Measurements from ENCODE around the gene ATP5PD.
"Not testable (repeated sequence)": the region's sequence is repeated elsewhere in the genome, so short reads cannot be mapped to it uniquely, and the experiment has no call there.

The ATP5PD gene

GRCh38 chr17:75051941-75052340 lies 5.2 kb upstream of the ATP5PD start:
- TF ChIP-seq, protein P1, sequence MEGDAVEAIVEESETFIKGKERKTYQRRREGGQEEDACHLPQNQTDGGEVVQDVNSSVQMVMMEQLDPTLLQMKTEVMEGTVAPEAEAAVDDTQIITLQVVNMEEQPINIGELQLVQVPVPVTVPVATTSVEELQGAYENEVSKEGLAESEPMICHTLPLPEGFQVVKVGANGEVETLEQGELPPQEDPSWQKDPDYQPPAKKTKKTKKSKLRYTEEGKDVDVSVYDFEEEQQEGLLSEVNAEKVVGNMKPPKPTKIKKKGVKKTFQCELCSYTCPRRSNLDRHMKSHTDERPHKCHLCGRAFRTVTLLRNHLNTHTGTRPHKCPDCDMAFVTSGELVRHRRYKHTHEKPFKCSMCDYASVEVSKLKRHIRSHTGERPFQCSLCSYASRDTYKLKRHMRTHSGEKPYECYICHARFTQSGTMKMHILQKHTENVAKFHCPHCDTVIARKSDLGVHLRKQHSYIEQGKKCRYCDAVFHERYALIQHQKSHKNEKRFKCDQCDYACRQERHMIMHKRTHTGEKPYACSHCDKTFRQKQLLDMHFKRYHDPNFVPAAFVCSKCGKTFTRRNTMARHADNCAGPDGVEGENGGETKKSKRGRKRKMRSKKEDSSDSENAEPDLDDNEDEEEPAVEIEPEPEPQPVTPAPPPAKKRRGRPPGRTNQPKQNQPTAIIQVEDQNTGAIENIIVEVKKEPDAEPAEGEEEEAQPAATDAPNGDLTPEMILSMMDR (IDR thresholded peaks at IDR 0.05) = no peak
- Histone ChIP-seq H3K36me3 (peaks cover 62% of the 10 kb centered on the region), H3K4me1 (ENCODE audit: control insufficient read depth in 1 of 2, insufficient read depth in 1 of 2, low read depth in 1 of 2, low read length in 1 of 2) (peaks cover 13 to 15% of the 10 kb centered on the region in 2 experiments), H3K4me3 (ENCODE audit: low read depth in 1 of 2, low read length in 1 of 2) (no peak overlapping the region), H3K9me3 (no peaks in the 10 kb centered on the region), H3K27ac (no peak overlapping the region), H3K27me3 (no peaks in the 10 kb centered on the region)

GRCh38 chr17:75049706-75050105 lies 2.9 kb upstream of the ATP5PD start:
- Histone ChIP-seq H3K4me1 (ENCODE audit: control insufficient read depth in 1 of 2, insufficient read depth in 1 of 2, low read depth in 1 of 2, low read length in 1 of 2) (peaks cover 19 to 23% of the 10 kb centered on the region in 2 experiments), H3K27ac (peak overlapping the region; percentile 7), H3K9me3 (no peaks in the 10 kb centered on the region), H3K27me3 (no peaks in the 10 kb centered on the region), H3K36me3 (peaks cover 52% of the 10 kb centered on the region), H3K4me3 (ENCODE audit: low read depth in 1 of 2, low read length in 1 of 2) (no peak overlapping the region)
- TF ChIP-seq, protein P1 (IDR thresholded peaks at IDR 0.05) = no peak

DNA sequence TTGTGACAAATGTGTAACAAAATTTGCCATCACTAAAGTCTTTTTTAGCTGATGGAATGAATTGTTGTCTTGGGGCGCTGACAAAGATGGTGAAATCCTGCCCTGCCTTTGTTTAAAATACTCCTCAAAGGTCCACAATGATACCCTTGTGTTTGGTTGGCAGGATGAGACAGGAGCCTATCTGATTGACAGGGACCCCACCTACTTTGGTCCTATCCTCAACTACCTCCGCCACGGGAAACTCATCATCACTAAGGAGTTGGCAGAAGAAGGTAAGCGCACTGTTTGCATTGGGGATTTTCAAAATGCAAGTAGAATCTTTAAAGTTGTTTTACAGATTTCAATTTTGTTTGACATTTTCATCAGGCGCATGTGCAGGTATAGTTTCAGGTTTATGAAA lies 2.3 kb upstream of the ATP5PD start:
- TF ChIP-seq, protein P1 (IDR thresholded peaks at IDR 0.05) = no peak
- peak overlapping the region; percentile 85 for H3K27ac ChIP-seq

GRCh38 chr17:75048249-75048878 lies 1.6 kb upstream of the ATP5PD start:
- TF ChIP-seq, protein P1 (IDR thresholded peaks at IDR 0.05) = no peak
- H3K36me3 ChIP-seq = peaks cover 41% of the 10 kb centered on the region
- H3K4me3 ChIP-seq (ENCODE audit: low read depth in 1 of 2, low read length in 1 of 2) = peak overlapping the region; percentile 86 to 97
- peaks cover 19 to 23% of the 10 kb centered on the region in 2 experiments for H3K4me1 ChIP-seq (ENCODE audit: control insufficient read depth in 1 of 2, insufficient read depth in 1 of 2, low read depth in 1 of 2, low read length in 1 of 2)
- no peaks in the 10 kb centered on the region for H3K9me3 ChIP-seq
- peak overlapping the region; percentile 85 for H3K27ac ChIP-seq
- H3K27me3 ChIP-seq = no peaks in the 10 kb centered on the region

More for the DNA sequence above, 2.3 kb upstream of the ATP5PD start:
- peaks cover 19 to 23% of the 10 kb centered on the region in 2 experiments for H3K4me1 ChIP-seq (ENCODE audit: control insufficient read depth in 1 of 2, insufficient read depth in 1 of 2, low read depth in 1 of 2, low read length in 1 of 2)
- H3K9me3 ChIP-seq = no peaks in the 10 kb centered on the region
- no peaks in the 10 kb centered on the region for H3K27me3 ChIP-seq
- H3K36me3 ChIP-seq = peaks cover 48% of the 10 kb centered on the region
- no peak overlapping the region for H3K4me3 ChIP-seq (ENCODE audit: low read depth in 1 of 2, low read length in 1 of 2)

- Histone ChIP-seq H3K9me3 (no peaks in the 10 kb centered on the region), H3K4me1 (ENCODE audit: control insufficient read depth in 1 of 2, insufficient read depth in 1 of 2, low read depth in 1 of 2, low read length in 1 of 2) (peaks cover 19 to 23% of the 10 kb centered on the region in 2 experiments), H3K4me3 (ENCODE audit: low read depth in 1 of 2, low read length in 1 of 2) (peak overlapping the region; percentile 86 to 97), H3K36me3 (peaks cover 33% of the 10 kb centered on the region), H3K27me3 (no peaks in the 10 kb centered on the region), H3K27ac (peak overlapping the region; percentile 85)
- TF ChIP-seq, protein P1 (IDR thresholded peaks at IDR 0.05) = no peak
Measured at GRCh38 chr17:75047398-75048098, 779 bp upstream of the ATP5PD start.

DNA sequence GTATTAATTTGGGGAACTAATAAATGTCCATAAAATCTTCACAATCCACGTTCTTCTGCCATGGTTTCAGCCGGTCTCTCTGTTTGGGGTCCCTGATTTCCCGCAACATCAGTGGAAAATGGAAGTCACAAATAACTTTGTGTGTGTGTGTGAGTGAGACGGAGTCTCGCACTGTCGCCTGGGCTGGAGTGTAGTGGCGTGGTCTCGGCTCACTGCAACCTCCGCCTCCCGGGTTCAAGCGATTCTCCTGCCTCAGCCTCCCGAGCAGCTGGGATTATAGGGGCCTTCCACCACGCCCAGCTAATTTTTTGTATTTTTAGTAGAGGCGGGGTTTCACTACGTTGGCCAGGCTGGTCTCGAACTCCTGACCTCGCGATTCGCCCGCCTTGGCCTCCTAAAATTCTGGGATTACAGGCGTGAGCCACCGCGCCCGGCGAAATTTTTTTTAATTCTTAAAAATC lies 793 bp downstream of the ATP5PD start:
- H3K27me3 ChIP-seq, H3K9me3 ChIP-seq: not testable (repeated sequence)
- peak overlapping the region; percentile 85 for H3K27ac ChIP-seq
- peak overlapping the region; percentile 86 to 97 for H3K4me3 ChIP-seq (ENCODE audit: low read depth in 1 of 2, low read length in 1 of 2)
- peaks cover 29% of the 10 kb centered on the region for H3K36me3 ChIP-seq
- H3K4me1 ChIP-seq (ENCODE audit: control insufficient read depth in 1 of 2, insufficient read depth in 1 of 2, low read depth in 1 of 2, low read length in 1 of 2) = peaks cover 19 to 23% of the 10 kb centered on the region in 2 experiments

Measured in neutrophil (primary cell).